ENCODE results near the gene PSMA8. TPM values are rescaled to one million over a fixed set of nuclear protein-coding genes. Genes with fewer than 3 reads are reported as not detected.

Gene PSMA8
- total and polyA plus RNA-seq, 2 of the 8 experiments (the other 6 are each of a cell fraction or from before 2014, with no cell fraction given), result not detected

GRCh38 chr18:26233208-26233607 is 99.5 kb downstream of the PSMA8 start:
- Histone ChIP-seq H3K4me3 (ENCODE audit: extremely low read depth in 1 of 4, insufficient read depth in 2 of 4, low read depth in 3 of 4, low read length in 4 of 4) (peak overlapping the region in 1 of 4 experiments; percentile 38; a peak in 1 of 8 replicates), H2BK12ac (ENCODE audit: low read depth, low read length) (no peak overlapping the region), H2BK120ac (replicated peaks; ENCODE audit: low read depth, low read length) (no peak overlapping the region), H3K23me2 (ENCODE audit: low read depth, low read length) (no peaks in the 10 kb centered on the region), H3K56ac (replicated peaks; ENCODE audit: insufficient read length, low read depth, low read length) (no peak overlapping the region), H4K91ac (replicated peaks; ENCODE audit: insufficient read length, low read length) (no peak overlapping the region), H2BK15ac (ENCODE audit: low read length) (no peak overlapping the region), H3K27me3 (replicated peaks in 1 of 4; ENCODE audit: control insufficient read depth in 3 of 4, extremely low read depth in 1 of 4, insufficient read depth in 3 of 4, low read length in 3 of 4) (no peaks in the 10 kb centered on the region), H3K27ac (ENCODE audit: low read depth, low read length) (no peak overlapping the region), H3K36me3 (ENCODE audit: control insufficient read depth in 2 of 4, insufficient read depth in 4 of 4, low read length in 3 of 4) (no peaks in the 10 kb centered on the region), H4K20me1 (replicated peaks in 1 of 2; ENCODE audit: control insufficient read depth in 1 of 2, insufficient read depth in 2 of 2, low read length in 2 of 2) (no peaks in the 10 kb centered on the region), H4K5ac (ENCODE audit: insufficient read length, low read depth, low read length) (no peak overlapping the region), H3K79me2 (ENCODE audit: control insufficient read depth in 1 of 2, insufficient read depth in 2 of 2, low read length in 2 of 2) (peaks cover 8 to 87% of the 10 kb centered on the region in 2 experiments; a peak in 3 of 4 replicates), H3K23ac (ENCODE audit: insufficient read length) (no peak overlapping the region), H3K18ac (ENCODE audit: extremely low read depth, low read length) (no peak overlapping the region; the same call in 1 of the 2 replicates), H3K4me2 (ENCODE audit: insufficient read depth in 1 of 2, low read depth in 2 of 2, low read length in 2 of 2) (peak overlapping the region; percentile 52 to 63), H3K9me3 (ENCODE audit: insufficient read depth in 2 of 2, low read depth in 1 of 2, low read length in 1 of 2) (0 out of 4 replicates have a peak, but pooled peaks cover 4 to 5% of the 10 kb centered on the region in 2 experiments), H3K9ac (replicated peaks in 1 of 4; ENCODE audit: extremely low read depth in 1 of 4, low read depth in 3 of 4, low read length in 3 of 4) (no peak overlapping the region), H2BK20ac (ENCODE audit: low read length) (no peak overlapping the region), H4K8ac (ENCODE audit: extremely low read depth, insufficient read depth, low read length) (no peak overlapping the region), H3K79me1 (ENCODE audit: low read depth, low read length) (peaks cover 2% of the 10 kb centered on the region; the same call in 1 of the 2 replicates), H2AK5ac (ENCODE audit: low read depth, low read length) (no peak overlapping the region), H2AFZ (ENCODE audit: low read length) (no peak overlapping the region), H3K4ac (replicated peaks; ENCODE audit: insufficient read length, low read depth, low read length) (no peak overlapping the region), H3K4me1 (replicated peaks in 1 of 4; ENCODE audit: control insufficient read depth in 3 of 4, insufficient read depth in 4 of 4, low read length in 3 of 4) (peaks cover 0 to 39% (median 16%) of the 10 kb centered on the region in 4 experiments; a peak in 4 of 7 replicates), H3K14ac (ENCODE audit: insufficient read length) (no peak overlapping the region), H2BK5ac (ENCODE audit: low read depth, low read length) (no peak overlapping the region; the same call in 1 of the 2 replicates)
- POLR2A ChIA-PET (ENCODE audit: partially characterized antibody), result no interaction called here
- 11% methylated on average over 5 of the region's 5 CpGs; no CpG with 5 or more reads in 1 of the 2 experiments for WGBS, 2 experiments (ENCODE audit: extremely low coverage in 1 of 2, insufficient coverage in 1 of 2, insufficient read length in 1 of 2, insufficient replicate concordance in 2 of 2, low coverage in 1 of 2, low lambda C conversion rate in 2 of 2, missing lambda C conversion rate in 1 of 2)
- no peak for FAIRE-seq
- DNase-seq (ENCODE audit: low read depth in 1 of 2, low spot score in 2 of 2), result peak; percentile 61 to 66
- CTCF ChIA-PET (ENCODE audit: partially characterized antibody), result no interaction called here
- TF ChIP-seq YY1 (IDR thresholded peaks at IDR 0.05; ENCODE audit: low read depth, low read length) (0 out of 2 replicates have a peak, but pooled peaks have one; percentile 13), KDM1A (IDR thresholded peaks at IDR 0.05; ENCODE audit: borderline replicate concordance, low read length) (peak; percentile 13; the same call in 1 of the 2 replicates), HDAC2 (IDR thresholded peaks at IDR 0.05; ENCODE audit: borderline replicate concordance in 1 of 2, low read depth in 2 of 2, low read length in 2 of 2) (peak in 1 of 2 experiments; percentile 41; a peak in 1 of 4 replicates), NANOG (IDR thresholded peaks at IDR 0.05; ENCODE audit: insufficient read depth, low read depth, low read length, poor library complexity, severe bottlenecking) (peak; percentile 51), SP1 (IDR thresholded peaks at IDR 0.05; ENCODE audit: low read depth, low read length) (0 out of 2 replicates have a peak, but pooled peaks have one; percentile 26), EP300 (IDR thresholded peaks at IDR 0.05; ENCODE audit: borderline replicate concordance in 1 of 2, low read depth in 2 of 2, low read length in 2 of 2) (peak in 1 of 2 experiments; percentile 29; a peak in 1 of 3 replicates)

Measured in H1 (cell line).